Measurements from ENCODE around the gene MYO5C.

The MYO5C gene

DNA sequence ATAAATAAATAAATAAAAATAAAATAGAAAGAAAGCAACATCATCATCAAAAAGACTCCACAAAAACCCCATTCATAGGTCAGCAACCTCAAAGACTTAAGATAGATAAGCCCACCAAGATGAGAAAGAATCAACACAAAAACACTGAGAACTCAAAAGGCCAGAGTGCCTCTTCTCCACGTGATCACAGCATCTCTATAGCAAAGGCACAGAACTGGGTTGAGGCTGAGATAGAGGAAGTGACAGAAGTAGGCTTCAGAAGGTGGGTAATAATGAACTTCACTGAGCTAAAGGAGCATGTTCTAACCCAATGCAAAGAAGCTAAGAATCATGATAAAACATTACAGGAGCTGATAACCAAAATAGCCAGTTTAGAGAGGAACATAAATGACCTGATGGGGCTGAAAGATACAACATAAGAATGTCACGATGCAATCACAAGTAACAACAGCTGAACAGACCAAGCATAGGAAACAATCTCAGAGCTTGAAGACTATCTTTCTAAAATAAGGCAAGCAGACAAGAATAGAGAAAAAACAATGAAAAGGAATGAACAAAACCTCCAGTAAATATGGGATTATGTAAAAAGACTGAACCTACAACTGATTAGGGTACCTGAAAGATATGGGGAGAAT, 130.9 kb downstream of the MYO5C start:
- FAIRE-seq, result no peak

DNA sequence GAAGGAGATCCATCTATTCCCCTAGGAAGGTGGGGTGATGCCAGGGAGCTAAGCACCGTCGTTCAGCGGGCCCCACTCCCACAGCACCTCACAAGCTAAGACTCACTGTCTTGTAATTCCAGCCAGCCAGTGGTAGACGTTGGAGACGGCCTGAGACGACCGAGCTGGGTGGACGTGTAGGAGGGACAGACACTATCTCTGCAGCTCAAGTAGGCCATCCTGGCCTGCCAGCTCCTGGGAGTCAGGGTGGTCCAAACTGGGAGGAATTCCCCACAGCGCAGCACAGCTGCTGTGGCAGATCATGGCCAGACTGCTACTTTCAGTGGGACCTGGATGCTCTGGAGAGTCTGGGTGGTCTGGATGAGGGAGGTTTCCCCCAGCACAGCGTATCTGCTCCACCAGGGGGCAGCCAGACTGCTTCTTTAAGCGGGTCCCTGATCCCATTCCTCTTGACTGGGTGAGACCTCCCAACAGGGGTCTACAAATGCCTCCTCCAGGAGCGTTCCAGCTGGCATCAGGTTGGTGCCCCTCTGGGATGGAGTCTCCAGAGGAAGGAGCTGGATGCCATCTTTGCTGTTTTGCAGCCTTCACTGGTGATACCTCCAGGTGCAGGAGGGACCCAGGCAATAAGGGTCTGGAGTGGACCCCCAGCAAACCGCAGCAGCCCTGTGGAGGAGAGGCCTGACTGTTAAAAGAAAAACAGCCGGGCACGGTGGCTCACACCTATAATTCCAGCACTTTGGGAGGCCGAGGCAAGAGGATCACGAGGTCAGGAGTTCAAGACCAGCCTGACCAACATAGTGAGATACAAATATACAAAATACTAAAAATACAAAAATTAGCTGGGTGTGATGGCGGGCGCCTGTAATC, 132.0 kb downstream of the MYO5C start:
- no peak for FAIRE-seq

DNA sequence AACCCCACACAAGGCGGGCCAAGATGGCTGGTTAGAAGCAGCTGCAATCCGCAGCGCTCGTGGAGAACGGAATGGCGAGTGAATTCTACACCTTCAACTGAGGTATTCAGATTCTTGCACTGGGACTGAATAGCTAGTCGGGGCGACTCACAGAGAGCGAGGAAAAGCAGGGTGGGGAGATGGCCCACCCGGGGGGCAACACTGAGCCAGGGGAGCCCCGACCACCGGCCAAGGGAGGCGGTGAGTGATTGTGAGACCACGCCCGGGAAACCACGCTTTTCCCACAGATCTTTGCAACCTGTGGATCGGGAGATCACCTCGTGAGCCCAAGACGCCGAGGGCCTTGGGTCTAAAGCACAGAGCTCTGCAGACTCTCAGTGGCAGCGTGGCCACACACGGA, 132.7 kb downstream of the MYO5C start:
- no peak for FAIRE-seq

DNA sequence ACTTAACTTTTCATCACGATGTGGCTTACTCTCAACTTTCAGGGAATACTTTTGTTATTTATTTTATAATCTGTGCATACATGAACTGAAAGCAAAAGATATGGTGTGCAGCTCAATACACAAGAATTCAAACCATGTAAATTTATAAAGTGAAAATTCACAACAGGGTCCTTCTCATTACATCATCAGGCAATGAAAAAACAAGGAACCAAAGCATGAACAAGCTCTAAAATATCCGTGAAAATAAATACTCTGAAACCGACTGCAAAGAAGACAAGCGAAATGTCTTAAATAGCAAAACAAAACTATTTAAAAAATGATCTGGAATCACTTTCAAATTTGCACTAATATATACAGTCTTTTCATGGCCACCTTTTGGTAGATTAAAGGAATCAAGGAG, 133.3 kb downstream of the MYO5C start:
- no peak for FAIRE-seq

DNA sequence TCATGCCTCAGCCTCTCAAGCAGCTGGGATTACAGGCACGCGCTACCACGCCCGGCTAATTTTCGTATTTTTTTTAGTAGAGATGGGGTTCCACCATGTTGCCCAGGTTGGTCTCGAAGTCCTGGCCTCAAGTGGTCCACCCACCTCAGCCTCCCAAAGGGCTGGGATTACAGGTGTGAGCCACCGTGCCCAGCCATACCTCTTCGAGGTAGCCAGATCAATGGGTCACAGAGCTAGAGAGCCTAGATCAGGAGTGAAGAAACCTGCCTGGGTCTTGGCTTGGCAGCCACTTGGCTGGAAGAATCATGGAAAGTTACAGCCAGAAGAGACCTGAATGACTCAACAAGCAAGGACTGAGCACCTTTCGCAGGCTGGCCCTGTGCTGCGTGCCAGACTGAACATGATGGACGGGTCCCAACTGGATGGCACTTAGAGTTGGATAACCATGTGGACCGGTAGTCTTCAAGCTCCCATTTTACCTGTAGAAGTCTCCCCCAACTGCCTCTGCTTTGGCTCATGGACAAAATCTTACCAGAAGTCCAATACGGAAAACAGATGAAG, 134.1 kb downstream of the MYO5C start:
- FAIRE-seq, result no peak

DNA sequence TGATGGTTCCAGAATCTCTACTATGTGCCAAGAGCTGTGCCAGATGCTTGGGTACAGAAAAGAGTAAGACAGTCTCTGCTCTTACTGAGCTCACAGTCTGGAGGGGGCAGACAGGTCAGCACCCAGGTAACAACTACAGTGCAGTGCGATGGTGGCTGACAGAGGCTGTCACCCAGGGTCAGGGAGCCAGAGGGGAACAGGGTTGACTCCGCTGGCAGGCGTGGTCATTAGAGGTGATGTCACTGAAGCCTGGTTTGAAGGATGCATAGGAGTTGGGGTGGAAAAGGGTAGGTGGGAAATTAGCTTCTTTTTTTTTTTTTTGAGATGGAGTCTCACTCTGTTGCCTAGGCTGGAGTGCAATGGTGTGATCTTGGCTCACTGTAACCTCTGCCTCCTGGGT, 136.0 kb downstream of the MYO5C start:
- FAIRE-seq, result no peak

DNA sequence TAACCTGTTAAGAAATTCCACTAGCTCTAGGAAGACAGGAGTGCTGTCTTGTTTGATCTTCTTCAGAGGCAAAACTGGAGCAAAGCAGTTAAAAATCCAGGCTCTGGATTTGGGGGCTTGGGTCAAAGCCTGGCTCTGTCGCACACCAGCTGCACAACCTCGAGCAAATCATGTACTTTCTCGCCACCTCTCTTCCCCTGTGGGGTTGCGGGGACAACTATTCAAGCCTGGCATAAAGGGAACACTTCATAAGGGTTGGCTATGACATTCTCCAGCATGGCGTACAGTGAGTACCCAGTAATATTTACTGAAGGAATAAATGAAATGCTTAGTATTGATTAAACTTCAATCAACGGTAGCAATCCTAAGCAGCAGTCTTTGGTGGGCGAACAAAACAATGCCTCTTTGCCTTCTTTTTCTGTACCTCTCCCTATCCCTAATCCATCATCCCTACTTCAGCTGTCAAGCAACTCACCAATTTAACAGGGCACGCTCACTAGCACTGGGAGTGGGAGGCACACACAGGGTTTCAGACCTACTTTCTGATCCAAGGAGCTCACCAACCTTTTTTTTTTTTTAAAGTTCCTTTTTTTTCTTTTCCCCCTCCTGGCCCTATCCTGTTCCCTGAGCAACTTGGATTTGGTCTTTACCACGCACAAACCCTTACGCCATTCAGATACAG, 137.4 kb downstream of the MYO5C start:
- FAIRE-seq, result no peak

DNA sequence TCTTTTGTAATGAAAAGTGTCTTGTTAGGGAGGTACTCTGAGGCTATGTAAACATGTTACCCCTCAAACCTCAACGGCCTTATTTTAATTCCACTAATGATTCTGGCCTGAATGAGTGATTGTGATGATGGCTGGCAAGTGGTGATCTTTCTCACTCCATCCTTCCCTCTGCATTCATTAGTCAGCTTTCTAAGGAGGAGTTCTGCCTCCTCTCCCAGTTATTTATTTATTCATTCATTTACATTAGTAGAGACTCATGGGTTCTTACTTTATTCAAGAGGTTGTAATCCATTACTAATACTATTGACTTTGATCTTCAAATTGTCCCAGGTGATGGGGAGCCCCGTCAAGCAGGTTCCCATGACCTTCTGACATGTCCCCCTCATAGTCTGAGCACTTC, 139.7 kb downstream of the MYO5C start:
- no peak for FAIRE-seq

DNA sequence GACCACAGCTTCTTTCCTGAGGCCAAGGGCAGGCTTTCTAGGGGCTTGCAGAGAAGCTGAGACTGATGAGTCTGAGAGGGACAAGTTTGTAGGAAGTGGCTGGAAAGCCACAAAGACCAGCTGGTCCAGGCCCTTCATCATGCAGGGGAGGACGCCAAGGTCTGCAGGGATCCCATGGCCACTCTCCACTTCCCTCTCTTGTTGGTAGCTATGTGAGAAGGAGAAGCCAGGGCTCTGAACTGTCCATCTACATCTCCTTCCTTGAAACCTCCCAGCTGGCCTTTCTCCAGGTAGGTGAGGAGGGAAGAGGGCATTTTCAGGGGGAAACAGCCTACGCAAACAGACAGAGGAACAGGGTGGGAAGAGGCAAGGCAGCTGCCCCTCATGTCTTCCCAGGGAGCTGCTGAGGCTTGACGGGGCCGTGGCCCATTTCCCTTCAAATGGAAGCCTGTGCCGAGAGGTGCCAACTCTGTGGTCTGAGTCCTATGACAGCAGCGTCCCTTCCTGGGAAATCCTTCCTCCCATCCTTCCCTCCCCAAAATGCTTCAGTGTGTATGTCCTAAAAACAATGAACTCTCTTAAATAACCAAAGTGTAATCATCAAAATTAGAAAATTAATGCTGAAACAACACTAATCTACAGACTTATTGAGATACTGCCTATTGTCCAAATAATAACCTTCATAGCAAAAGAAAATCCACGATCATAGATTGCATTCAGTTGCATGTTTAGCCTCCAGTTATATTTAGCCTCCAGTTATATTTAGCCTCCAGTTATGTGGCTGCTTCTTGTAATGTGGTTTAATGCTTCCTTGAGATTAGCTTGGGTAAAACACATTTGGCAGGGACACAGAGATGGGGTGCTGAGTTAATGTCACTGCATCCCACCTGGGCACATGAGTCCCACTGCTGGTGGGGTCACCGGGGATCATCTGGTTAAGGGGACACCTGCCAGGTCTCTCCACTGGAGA, 140.4 kb downstream of the MYO5C start:
- FAIRE-seq, result no peak

DNA sequence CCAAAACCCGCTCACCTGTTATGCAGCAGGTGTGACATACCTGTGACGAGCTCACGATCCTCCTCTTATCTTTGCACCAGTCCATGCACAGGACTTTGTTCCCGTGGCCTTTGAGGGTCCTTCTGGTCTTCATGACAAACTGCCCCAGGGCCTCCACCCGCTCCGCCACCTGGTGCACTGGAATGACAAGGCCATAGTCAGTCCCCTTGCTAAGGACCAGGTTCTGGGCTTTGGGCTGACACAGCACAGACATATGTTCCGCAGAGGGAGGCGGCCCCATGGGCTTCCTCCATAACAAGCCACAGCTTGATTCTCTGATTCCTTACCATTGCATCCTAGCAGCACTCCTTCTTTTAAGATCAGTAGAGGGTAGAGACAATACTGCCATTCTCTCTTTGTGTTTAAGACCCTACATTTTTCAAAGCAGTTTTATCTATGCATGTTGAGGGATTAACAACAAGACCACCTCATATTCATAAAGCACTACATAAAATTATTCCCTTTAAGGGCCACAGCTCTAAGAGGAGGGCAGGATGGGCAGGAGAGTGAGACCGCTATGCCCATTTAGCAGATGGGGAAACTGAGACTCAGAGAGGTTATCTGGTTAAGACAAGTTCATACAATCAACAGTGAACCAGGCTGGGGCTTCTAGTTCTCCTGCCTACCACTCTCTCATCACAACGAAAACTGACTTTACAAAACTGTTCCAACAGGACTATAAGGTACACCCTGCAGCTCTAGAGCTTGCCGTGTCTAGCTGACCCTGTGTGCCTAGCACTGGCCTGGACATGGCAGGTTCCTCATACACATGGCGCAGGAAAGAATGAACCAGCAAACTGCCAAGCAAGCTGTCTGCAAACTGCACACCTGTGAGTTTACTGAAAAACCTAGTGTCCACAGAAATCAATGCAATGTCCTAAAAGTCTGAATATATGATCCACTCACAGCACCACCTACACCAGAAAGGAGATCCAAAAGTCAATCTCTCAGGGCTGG, 141.4 kb downstream of the MYO5C start:
- FAIRE-seq, result no peak

DNA sequence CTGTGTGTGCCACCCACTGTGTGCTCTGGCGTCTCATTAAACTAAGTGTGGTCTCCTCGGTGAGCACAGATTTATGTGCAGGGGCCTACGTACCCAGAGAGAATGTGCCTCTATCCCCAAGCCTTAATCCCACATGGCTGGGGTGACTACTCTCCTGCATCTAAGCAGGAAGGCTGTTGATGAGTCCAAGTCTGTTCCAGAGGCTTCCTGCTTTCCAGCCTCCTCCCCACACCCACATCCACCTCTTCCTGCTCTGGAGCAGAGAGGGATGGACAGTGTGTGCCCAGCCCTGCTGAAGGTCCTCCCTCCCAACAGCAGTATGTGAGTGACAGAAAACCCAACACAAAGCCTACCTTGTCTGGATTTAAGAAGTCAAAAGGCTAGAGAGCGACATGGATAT, 144.3 kb downstream of the MYO5C start:
- no peak for FAIRE-seq

DNA sequence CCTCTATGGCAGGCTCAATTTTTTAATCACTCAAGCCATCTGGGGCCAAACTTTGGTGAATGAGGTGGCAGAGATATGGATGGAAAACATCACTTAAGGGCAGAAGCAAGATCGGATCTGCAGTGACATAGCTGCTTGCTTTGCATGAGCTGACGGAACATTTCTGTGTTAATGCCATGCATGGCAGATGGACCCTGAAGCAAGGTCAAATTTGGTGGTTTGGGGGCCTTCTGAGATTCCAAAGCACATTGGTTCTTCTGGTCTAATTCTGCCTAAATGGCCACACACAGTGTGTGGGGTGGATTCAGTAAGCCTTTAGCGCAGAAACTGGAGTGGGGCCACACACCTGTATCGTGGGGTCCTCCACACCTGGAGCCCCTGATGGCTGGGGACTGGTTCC, 144.7 kb downstream of the MYO5C start:
- FAIRE-seq, result no peak

DNA sequence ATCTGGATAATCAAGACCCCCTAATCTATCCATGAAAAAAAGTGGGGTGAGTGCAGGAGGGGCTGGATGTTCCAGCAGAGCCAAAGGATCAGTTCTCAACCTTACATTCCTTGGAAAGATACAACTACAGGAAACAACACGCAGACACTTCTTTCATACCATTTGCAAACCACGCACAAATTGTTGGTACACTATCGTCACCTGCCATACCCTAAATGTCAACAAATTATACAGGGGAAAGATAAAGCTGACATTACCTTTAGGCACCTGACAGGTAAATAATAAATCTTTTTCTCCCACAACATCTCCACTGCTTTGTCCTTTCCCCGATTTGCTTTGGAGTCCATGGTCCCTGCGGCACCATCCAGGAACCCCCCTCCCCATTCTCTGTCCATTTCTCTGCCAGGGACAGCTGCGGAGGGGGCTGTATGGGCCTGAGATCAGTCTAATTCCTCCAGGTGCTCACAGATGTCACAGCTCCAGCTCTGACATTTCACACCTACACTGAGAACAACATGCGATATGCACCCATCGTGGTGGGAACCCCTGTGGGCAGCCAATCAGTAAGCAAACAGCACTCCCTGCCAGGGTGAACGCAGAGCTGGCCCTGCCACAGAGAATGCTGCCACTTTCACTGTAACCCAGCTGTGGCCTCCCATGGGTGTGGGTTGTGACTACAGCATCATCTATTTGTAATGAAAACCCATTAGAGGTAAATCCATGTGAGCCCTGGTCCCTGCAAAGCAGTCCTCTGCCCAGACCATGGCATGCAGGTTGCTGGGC, 145.4 kb downstream of the MYO5C start:
- FAIRE-seq, result no peak

DNA sequence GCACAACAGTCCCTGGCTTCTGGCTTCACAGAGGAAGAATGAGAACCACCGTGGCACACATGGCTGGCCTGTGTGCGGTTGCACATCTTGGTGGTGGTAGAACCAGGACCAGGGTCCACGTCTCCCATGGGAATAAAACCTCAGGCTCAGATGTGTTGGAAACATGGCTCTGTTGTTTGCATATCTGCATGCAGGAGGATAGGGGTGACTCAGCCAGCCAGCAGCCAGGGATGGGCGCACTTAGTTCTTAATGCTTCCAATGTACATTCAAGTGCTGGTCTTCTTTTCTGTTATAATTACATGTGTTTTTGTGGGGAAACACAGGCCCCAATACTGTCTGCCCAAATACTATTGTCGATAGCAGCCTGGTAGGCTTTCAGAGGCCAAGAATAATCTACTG, 147.2 kb downstream of the MYO5C start:
- FAIRE-seq, result no peak

DNA sequence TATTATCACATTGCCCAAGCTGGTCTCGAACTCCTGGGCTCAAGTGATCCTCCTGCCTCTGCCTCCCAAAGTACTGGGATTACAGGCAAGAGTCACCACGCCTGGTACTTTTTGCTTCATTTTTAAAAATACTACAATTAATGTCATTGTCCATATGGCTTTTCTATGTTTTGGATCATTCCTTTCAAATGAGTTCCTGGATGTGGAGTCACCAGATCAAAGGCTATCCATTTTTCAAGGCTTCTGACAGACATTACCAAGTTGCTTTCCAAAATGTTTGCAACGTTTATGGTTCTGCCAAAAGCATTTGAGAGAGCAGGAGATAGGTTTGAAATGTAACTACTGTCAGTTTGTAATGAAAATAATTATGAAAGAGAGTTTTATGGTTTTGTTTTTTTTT, 148.8 kb downstream of the MYO5C start:
- no peak for FAIRE-seq

DNA sequence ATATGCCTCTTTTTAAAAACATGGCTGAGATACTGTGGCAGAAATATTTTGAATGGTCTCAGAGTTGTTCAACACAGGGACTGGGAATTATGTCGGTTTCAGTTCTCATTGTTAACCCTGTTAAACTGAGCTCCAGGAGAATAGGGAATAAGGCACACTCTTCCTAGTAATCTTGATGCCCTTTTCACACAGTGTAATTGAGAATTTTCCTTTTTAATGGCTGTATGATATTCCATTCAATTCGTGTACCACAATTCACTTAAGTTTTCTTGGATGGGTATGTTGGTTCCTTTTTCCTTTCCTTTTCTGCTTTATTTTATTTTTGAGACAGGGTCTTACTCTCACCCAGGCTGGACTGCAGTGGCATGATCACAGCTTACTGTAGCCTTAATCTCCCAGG, 149.3 kb downstream of the MYO5C start:
- no peak for FAIRE-seq

DNA sequence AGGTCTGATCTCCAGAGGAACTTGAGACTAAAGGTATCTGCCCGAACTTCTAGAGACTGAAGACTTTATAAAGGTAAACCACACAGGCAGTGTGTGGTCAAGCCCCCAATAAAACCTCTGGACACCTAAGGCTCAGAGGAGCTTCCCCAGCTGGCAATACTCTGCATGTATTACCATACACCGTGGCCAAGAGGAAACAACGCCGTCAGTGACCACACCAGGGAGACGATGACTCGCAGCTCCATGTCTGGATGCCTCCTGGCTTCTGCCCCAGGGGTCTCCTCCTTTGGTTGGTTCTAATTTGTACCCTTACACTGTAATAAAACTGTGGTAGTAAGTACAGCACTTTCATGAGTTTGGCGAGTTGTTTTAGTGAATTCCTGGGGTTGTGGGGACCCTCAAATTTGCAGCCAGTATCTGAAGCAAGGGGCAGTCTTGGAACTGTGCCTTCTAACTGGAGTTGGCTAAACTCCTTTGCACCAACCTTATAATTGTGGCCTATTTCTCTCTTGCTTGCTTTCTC, 150.9 kb downstream of the MYO5C start:
- no peak for FAIRE-seq

DNA sequence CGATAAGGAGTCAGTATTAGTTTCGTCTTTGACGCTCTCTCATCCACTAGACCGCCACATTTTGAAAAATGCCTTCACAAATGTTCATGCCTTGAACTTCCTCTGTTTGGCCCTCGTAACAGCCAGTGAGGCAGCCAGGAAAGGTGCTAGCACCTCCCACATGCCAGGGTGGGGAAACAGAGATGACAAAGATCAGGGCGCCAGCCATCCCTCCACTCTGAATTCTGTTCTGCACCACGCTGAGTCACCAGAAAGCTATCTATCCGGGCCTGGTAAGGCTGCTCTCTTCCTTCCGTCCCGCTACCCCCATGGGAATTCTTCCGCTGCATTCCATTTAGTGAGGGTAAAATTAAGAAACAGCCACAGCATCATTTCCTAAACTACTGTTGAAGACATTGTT, 151.7 kb downstream of the MYO5C start:
- FAIRE-seq, result no peak
